ENCODE measurements around the gene SLC6A17.

DNA sequence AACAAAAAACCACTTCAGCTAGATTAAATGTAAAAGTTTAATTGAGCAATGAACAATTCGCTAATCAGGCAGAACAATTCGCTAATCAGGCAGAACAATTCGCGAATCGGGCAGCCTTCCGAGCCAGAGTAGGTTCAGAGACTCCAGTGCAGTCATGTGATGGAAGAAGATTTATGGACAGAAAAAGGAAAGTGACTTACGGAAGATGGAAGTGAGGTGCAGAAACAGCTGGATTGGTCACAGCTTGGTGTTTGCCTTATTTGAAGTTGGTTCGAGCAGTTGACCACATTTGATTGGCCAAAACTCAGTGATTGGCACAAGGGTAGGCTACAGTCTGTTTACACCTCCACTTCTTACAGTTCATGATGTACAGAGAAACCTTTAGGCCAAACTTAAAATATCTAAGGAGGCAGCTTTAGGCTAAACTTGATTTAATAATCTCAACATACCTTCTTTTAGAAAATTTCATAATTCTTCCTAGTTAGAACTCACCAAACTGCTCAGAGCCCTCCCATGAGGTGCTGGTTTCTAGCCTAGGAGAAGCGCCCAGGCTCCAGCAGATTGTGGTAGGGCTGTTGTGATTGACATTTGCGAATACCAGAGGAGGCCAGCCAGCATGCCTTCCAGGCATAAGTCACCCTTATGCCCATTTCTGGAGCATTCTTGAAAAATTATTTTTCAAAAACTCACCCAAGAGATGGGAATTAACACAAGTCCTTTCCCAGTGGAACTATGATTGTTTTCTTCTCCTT, 37.0 kb downstream of the SLC6A17 start:
- TF ChIP-seq, protein P1, sequence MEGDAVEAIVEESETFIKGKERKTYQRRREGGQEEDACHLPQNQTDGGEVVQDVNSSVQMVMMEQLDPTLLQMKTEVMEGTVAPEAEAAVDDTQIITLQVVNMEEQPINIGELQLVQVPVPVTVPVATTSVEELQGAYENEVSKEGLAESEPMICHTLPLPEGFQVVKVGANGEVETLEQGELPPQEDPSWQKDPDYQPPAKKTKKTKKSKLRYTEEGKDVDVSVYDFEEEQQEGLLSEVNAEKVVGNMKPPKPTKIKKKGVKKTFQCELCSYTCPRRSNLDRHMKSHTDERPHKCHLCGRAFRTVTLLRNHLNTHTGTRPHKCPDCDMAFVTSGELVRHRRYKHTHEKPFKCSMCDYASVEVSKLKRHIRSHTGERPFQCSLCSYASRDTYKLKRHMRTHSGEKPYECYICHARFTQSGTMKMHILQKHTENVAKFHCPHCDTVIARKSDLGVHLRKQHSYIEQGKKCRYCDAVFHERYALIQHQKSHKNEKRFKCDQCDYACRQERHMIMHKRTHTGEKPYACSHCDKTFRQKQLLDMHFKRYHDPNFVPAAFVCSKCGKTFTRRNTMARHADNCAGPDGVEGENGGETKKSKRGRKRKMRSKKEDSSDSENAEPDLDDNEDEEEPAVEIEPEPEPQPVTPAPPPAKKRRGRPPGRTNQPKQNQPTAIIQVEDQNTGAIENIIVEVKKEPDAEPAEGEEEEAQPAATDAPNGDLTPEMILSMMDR (IDR thresholded peaks at IDR 0.05): no peak
- TF ChIP-seq POLR2A (IDR thresholded peaks at IDR 0.05) (no peak), EP300 (IDR thresholded peaks at IDR 0.05) (no peak), POLR2AphosphoS5 (IDR thresholded peaks at IDR 0.05) (no peak)
